NCI-H2107 treated with DMSO at 0.1 percent for 48 hours (cell line): ENCODE results near the gene KAZN.
A peak's percentile ranks its signal among the peaks of the same experiment; 100 is the strongest.
"Not testable (repeated sequence)": the region's sequence is repeated elsewhere in the genome, so short reads cannot be mapped to it uniquely, and the experiment has no call there.

Experiments
- DNase-seq: peaks from one replicate; lab custom pipeline; 2025; ENCODE audit not compliant: unreplicated experiment; lab: John Stamatoyannopoulos, UW

KAZN gene

DNA sequence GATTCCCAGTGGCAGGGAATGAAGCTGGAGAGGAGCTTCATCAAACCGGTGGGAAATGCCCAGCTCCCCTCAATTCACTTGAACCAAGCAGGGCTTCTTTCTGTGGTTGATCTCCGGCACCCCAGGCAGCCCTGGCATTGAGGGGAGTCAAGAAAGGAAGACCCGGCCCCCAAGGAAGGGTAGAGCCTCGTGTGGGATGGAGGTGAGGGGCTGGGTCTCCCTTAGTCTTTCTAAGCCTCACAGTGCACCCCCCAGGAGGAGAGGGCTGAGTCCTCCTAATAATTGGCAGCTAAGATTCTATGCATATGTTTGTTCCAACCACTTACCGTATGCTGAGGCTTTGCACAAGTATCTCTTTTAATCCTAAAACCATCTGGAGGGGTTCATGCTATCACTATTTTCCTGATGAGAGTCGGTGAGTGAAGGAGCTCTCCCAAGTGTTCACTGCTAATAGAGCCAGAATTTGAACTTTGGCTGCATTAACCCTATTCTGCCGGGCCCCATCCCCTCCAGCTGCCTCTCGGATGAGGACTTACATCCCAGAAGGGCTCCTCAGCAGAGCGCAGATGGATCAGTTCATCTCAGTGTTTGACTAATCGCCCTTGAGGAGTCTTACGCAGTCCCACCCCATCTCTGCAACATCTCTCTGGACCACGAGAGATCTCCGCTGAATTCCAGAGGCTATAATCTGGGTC is 521.9 kb downstream of the KAZN start:
- no peak for DNase-seq

GRCh38 chr1:15122331-15122730 is 523.8 kb downstream of the KAZN start:
- DNase-seq: no peak

DNA sequence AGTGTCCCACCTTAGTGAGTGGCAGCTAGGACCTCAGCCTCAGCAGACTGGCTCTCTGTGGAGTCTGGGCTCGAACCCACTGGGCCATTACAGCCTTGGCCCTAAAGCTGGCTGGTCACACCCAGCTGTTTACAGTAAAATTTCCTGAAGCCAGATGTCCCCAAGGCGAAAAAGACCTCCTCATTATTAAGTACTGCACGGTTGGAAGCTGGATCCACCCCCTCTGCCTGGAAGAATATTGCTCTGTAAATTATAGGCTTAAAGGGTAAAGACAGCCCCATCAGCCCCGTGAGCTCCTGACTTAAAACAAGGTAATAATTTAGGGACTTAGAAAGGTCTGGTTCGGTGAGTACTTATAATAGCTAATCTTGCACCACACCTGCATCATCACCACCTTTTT is 524.8 kb downstream of the KAZN start:
- no peak for DNase-seq

DNA sequence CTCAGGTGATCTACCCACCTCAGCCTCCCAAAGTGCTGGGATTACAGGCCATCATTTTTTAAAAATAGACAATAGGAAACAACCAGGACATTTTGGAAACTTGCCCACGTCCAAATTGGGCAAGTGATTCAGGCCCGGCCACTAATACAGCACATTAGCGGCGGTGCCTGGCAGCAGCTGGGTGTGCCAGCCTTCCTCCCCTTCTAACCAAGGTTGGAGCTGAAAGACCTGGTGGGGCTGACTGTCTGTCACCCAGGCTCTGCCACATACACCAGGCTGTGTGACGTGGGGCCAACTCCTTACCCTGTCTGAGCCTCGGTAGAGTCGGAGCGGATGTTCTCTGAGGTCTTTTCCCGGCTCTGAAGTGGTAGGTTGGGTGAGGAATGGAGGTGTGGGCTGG is 525.4 kb downstream of the KAZN start:
- no peak for DNase-seq

- DNase-seq: no peak
Observed at GRCh38 chr1:15124362-15125100, 526.0 kb downstream of the KAZN start.

DNA sequence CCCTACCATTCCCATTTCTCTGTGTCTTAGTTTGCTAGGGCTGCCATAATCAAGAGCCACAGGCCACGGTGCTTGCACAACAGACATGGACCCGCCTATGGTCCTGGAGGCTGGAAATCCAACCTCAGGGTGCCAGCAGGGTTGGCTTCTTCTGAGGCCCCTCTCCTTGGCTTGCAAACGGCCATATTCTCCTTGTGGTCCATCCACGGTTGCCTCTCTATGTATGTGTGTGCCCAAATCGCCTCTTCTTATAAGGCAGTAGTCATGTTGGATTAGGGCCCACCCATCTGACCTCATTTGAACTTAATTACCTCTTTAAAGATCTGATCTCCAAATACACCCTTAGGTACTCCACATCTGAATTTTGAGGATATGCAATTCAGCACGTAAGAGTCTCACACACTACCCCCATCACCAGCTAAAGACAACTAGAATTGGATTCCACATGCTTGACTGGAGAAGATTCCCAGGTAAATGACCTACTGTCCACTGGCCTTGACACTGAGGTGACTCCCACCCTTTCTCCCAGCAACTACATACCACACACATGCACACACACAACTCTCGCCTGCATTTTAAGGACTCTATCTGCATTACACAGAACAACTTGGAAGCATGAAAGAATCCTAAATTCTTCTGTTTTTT is 526.7 kb downstream of the KAZN start:
- DNase-seq: no peak

- no peak for DNase-seq
Observed at GRCh38 chr1:15128077-15128476, 529.6 kb downstream of the KAZN start.

GRCh38 chr1:15128520-15129313 is 530.2 kb downstream of the KAZN start:
- peak; percentile 55 for DNase-seq

DNA sequence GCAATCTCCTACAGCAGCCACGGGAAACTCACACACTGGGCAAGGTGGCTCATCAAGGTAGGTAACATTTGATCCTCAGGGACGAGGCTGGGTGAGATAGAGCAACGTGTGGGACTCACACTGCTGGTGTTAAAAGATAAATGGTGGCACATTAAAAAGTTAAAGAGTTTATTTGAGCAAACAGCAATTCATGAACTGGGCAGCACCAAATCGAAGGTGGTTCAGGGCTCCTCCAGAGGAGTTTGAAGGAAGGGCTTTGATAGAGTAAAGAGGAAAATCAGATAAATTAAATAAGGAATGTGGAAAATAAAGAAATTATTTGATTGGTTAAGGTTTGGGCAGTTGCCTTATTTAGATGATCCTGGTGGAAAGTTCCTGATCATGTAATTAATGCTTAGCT is 531.5 kb downstream of the KAZN start:
- DNase-seq: no peak

DNA sequence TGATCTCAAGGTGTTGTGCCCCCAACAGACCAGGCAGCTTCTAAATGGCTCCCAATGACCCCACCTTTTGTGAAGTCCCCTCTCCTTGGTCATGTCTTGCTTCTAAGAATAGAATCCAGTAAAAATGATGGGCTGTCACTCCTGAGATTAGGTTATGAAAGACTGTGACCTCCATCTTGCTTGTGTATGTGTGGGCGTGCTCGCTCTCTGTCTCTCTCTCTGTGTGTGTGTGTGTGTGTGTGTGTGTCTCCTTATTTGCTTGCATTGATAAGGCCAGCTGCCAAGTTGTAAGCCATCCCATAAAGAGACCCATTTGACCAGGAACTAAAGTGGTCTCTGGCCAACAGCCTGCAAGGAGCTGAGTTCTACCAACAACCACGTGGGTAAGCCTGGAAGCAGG is 532.1 kb downstream of the KAZN start:
- DNase-seq: no peak

- DNase-seq: no peak
Observed at GRCh38 chr1:15132965-15133364, 534.5 kb downstream of the KAZN start.

- DNase-seq: no peak
Observed at GRCh38 chr1:15134285-15134684, 535.8 kb downstream of the KAZN start.

DNA sequence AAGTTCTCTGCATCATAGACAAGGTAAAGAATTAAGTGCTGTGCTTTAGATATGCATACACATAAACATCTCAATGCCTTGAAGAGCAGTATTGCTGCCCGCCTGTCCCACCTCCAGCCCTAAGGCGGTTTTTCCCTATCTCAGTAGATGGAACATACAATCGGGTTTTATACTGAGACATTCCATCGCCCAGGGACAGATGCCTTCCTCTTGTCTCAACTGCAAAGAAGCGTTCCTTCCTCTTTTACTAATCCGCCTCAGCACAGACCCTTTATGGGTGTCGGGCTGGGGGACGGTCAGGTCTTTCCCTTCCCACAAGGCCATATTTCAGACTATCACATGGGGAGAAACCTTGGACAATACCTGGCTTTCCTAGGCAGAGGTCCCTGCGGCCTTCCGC is 537.1 kb downstream of the KAZN start:
- DNase-seq: not testable (repeated sequence)

GRCh38 chr1:15137809-15138208 is 539.3 kb downstream of the KAZN start:
- DNase-seq: no peak

DNA sequence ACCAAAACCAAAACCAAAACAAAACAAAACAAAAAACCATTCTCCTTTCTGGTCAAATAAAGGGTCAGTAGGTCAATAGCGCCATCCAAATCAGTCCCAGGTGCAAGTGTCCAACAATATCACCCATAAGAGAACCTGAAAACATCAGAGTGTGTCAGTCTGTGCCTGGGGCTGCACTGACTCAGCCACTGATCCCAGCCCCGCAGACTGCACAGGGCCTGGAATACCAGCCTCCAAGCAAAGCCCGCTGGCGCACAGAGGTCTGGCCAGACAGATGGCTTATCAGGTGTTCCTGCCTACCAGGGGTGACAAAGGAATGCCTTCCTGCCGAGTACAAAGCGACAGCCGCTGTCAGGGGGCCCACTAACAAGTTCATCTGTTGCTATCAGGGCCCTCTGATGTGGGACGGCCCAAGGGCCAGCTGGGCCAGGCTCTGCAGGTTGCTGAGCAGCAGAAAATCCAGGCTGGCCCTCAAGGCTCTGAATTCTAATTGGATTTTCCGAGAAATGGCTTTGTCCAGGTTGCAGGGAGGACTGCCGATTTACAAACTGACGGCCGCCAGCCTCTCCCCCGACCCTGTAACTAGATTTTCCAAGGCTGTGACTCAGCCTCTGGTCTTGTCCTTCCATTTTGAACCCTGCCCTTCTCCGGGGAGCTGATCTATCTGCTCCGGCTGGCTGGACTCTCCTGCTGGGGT is 541.3 kb downstream of the KAZN start:
- DNase-seq: no peak

DNA sequence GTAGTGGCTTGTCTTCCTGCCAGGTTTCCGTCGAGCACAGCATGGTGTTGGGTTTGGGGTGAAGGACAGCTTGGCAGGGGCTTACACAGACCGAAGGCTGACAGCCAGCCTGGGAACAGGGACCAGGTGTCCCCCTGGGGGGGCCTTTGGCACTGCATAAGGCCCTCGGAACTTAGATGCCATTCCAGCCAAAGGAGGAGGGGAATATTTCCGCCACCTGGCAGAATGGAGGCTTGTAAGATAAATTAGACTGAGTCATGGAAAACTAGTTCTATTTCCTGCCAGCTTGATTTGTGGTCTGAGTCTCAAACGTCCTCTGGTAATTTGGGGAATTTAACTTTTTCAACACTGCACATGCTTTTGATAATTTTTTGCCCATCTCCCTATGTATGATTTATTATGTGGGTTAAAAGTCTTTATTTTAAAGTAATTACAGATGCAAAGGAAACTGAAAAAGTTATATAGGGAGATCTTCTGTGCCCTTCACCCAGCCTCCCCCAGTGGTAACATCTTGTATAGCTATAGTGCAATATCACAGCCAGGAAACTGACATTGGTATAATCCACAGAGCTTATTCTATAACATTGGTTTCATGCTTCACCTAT is 543.6 kb downstream of the KAZN start:
- DNase-seq: no peak

DNA sequence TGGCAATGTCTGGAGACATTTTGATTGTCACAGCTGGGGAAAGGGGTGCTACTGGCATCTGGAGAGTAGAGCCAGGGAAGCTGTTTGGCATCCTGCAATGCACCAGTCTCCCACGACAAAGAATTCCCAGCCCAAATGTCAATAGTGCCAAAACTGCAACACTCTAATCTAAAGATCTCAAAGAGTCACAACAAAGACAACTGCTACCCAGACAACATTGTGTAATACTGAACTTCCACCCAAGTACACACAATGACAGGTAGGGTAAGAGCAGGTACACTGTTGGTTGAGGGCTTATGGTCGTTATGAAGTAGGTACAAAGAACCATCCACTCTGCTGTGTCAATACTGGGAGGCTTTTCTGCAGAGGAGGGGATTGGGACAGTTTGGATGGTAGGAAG is 546.8 kb downstream of the KAZN start:
- DNase-seq: no peak

DNA sequence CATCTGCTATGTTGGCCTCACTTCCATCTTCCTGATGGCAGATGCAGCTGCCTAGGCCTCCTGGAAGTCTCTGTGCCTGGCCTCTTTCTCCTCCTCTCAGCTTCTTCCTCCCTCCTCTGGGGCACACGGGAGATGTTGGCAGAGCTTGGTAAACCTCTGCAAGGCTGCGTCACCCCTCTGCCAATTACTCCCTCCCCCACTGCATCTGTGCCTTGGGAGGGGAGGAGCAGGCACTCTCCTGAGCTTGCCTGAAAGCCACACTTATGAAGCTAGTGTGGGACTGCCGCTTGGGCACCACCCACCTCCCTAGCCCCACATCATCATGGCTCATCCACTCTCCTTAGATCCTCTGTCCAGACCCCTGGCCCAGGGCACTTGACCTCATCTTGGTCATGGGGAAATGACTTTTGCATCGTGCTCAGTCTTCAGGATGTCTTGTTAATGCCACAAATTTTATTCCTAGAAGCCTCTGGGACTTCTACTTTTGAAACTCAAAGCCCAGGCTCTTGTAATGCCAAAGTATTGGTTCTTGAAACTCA is 547.7 kb downstream of the KAZN start:
- no peak for DNase-seq

GRCh38 chr1:15146971-15147376 is 548.5 kb downstream of the KAZN start:
- no peak for DNase-seq

DNA sequence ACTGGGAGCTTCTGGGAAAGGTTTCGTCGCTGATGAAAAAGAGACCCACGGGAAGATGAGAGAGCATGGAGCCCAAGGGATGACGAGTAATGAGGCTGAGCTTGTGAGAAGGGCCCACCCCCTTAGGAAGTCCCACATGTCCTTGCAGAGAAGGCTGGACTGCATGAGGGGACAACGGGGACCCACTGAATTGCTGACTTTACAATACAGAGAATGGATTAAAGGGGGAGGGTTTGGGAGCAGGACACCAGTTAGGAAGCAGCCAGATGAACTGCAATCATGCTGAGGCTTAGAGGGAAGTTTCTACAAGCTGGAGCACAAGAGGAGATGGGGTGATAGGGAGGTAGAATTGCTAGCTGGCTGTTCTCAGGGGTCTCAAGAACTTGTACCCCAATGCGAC is 549.5 kb downstream of the KAZN start:
- no peak for DNase-seq
